Measurements from ENCODE around the gene MPPED2.

The MPPED2 gene

DNA sequence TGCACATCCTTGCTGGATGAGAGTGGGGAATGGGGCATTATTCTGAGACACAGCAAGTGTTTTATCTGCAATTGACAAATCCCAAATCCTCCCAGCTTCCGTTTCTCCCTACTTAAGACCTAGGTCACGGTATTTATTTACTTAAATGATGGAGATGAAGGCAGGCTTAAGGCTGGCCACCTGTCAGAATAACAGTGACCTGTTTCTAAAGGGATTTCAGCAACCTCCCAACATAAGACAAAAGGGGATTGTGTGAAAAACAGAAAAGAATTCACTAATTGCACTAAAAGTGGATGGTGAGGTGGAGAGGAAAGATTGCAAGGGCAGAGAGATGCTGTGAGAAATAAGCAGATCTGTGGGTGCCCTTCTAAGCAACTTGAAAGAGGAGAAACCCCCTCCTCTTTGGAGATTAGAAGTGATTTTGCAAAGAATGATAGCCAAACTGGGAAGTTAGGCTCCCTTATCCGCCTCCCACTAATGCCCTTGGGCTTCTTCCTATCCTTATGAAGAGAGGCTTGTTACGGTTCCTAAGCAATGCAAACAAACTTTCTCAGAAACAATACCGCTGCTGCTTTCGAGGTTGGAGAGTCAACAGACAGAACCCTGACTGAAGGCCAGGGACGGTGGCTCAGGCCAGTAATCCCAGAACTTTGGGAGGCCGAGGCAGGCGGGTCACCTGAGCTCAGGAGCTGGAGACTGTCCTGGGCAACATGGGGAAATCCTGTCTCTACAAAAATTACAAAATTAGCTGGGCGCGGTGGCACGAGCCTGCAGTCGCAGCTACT lies 179.0 kb downstream of the MPPED2 start:
- H2AFZ ChIP-seq (ENCODE audit: low read depth, low read length): no peak overlapping the region
- ATAC-seq (ENCODE audit: insufficient read depth, low read depth) (no peak), DNase-seq (no peak)

DNA sequence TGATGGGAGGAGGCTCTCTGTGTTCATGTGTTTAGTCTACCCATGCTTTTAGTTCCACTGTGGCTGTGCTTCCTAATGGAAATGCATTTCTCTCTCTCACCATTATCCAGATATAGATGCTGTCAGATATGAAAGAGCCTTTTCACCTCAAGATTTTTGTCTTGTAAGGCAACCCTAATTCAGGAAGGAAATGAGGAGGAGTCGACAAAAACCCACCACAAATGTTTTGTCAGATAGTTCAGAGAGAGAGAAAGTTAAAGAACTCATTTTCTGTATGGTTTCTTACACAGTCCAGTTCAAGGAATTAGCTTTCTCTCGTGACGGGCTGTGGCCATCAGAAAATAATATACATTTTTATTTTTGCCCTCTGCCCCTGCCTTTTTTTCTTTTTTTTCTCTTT lies 180.8 kb downstream of the MPPED2 start:
- Histone ChIP-seq H3K4me2 (ENCODE audit: insufficient read depth, low read length) (no peak overlapping the region), H2AFZ (ENCODE audit: low read depth, low read length) (no peak overlapping the region)

More for the DNA sequence above, 179.0 kb downstream of the MPPED2 start:
- Histone ChIP-seq H3K36me3 (ENCODE audit: insufficient read depth, low read length) (no peaks in the 10 kb centered on the region), H3K79me2 (ENCODE audit: insufficient read depth, low read length) (no peaks in the 10 kb centered on the region), H3K27me3 (ENCODE audit: insufficient read depth, low read length, poor library complexity) (peaks cover 3% of the 10 kb centered on the region), H4K20me1 (ENCODE audit: insufficient read depth, low read length) (no peaks in the 10 kb centered on the region), H3K27ac (ENCODE audit: low read length) (no peak overlapping the region), H3K4me2 (ENCODE audit: insufficient read depth, low read length) (no peak overlapping the region), H3K9me3 (ENCODE audit: insufficient read depth, low read length, severe bottlenecking) (no peaks in the 10 kb centered on the region), H3K9ac (ENCODE audit: low read depth, low read length) (no peak overlapping the region), H3K4me3 (ENCODE audit: low read depth in 1 of 2, low read length in 2 of 2) (no peak overlapping the region), H3K4me1 (ENCODE audit: insufficient read depth, low read length) (no peaks in the 10 kb centered on the region)
- TF ChIP-seq, protein P1, sequence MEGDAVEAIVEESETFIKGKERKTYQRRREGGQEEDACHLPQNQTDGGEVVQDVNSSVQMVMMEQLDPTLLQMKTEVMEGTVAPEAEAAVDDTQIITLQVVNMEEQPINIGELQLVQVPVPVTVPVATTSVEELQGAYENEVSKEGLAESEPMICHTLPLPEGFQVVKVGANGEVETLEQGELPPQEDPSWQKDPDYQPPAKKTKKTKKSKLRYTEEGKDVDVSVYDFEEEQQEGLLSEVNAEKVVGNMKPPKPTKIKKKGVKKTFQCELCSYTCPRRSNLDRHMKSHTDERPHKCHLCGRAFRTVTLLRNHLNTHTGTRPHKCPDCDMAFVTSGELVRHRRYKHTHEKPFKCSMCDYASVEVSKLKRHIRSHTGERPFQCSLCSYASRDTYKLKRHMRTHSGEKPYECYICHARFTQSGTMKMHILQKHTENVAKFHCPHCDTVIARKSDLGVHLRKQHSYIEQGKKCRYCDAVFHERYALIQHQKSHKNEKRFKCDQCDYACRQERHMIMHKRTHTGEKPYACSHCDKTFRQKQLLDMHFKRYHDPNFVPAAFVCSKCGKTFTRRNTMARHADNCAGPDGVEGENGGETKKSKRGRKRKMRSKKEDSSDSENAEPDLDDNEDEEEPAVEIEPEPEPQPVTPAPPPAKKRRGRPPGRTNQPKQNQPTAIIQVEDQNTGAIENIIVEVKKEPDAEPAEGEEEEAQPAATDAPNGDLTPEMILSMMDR (IDR thresholded peaks at IDR 0.05; ENCODE audit: borderline replicate concordance, extremely low read depth, low read length, poor library complexity, severe bottlenecking): no peak
- TF ChIP-seq EZH2 (IDR thresholded peaks at IDR 0.05; ENCODE audit: borderline replicate concordance, low read depth, low read length, severe bottlenecking): no peak

DNA sequence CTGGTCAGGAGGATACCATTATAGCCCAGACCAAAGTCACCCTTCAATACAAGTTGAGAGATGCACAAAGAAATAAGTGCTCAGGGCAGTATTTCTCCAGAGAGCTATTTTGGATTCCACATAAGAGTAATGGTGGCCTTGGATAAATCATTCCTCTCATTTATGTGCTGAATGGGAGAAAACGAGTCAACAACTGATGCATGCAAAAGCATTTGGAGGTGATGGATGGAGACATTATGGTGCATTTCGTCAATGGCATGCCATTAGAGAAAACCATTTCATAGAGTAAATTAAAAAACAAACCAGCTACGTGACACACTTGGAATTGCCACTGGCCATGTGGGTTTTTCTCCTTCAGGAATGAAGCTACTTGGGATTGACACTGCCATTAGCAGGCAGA lies 182.0 kb downstream of the MPPED2 start:
- no peak for TF ChIP-seq EZH2 (IDR thresholded peaks at IDR 0.05; ENCODE audit: borderline replicate concordance, low read depth, low read length, severe bottlenecking)
- H2AFZ ChIP-seq (ENCODE audit: low read depth, low read length): no peak overlapping the region
- H3K9ac ChIP-seq (ENCODE audit: low read depth, low read length): no peak overlapping the region
- no peaks in the 10 kb centered on the region for H3K79me2 ChIP-seq (ENCODE audit: insufficient read depth, low read length)
- no peak overlapping the region for H3K4me3 ChIP-seq (ENCODE audit: low read depth in 1 of 2, low read length in 2 of 2)
- H4K20me1 ChIP-seq (ENCODE audit: insufficient read depth, low read length): no peaks in the 10 kb centered on the region
- H3K27me3 ChIP-seq (ENCODE audit: insufficient read depth, low read length, poor library complexity): no peaks in the 10 kb centered on the region
- DNase-seq: no peak
- no peak overlapping the region for H3K4me2 ChIP-seq (ENCODE audit: insufficient read depth, low read length)
- ATAC-seq (ENCODE audit: insufficient read depth, low read depth): no peak
- H3K36me3 ChIP-seq (ENCODE audit: insufficient read depth, low read length): no peaks in the 10 kb centered on the region
- no peak overlapping the region for H3K27ac ChIP-seq (ENCODE audit: low read length)
- no peaks in the 10 kb centered on the region for H3K4me1 ChIP-seq (ENCODE audit: insufficient read depth, low read length)
- no peaks in the 10 kb centered on the region for H3K9me3 ChIP-seq (ENCODE audit: insufficient read depth, low read length, severe bottlenecking)

More for the DNA sequence above, 180.8 kb downstream of the MPPED2 start:
- H4K20me1 ChIP-seq (ENCODE audit: insufficient read depth, low read length): no peaks in the 10 kb centered on the region
- DNase-seq (no peak), ATAC-seq (ENCODE audit: insufficient read depth, low read depth) (no peak)
- no peak overlapping the region for H3K4me3 ChIP-seq (ENCODE audit: low read depth in 1 of 2, low read length in 2 of 2)
- no peaks in the 10 kb centered on the region for H3K36me3 ChIP-seq (ENCODE audit: insufficient read depth, low read length)
- H3K79me2 ChIP-seq (ENCODE audit: insufficient read depth, low read length): no peaks in the 10 kb centered on the region
- no peak overlapping the region for H3K27ac ChIP-seq (ENCODE audit: low read length)
- H3K4me1 ChIP-seq (ENCODE audit: insufficient read depth, low read length): no peaks in the 10 kb centered on the region
- no peak overlapping the region for H3K9ac ChIP-seq (ENCODE audit: low read depth, low read length)
- H3K9me3 ChIP-seq (ENCODE audit: insufficient read depth, low read length, severe bottlenecking): no peaks in the 10 kb centered on the region
- no peaks in the 10 kb centered on the region for H3K27me3 ChIP-seq (ENCODE audit: insufficient read depth, low read length, poor library complexity)
- no peak for TF ChIP-seq EZH2 (IDR thresholded peaks at IDR 0.05; ENCODE audit: borderline replicate concordance, low read depth, low read length, severe bottlenecking)
- TF ChIP-seq, protein P1 (IDR thresholded peaks at IDR 0.05; ENCODE audit: borderline replicate concordance, extremely low read depth, low read length, poor library complexity, severe bottlenecking): no peak

DNA sequence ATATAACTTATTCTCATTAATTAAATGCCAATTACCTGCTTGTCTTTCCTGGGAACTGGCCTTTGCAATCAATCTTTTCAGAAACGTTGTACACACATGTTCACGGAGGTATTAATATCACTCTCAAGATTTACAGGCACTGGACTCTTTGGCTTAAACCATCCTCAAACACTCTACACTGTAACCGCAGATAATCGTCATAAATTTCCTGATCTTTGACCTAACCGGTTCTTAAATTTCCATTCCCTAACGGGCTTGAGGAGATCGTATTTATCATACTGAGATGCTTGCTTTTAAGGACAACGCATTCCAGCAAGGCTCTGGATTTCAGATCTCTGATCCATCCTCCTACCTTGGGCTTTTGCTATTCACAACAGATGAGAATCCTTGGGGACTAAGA lies 190.4 kb downstream of the MPPED2 start:
- H3K9ac ChIP-seq (ENCODE audit: low read depth, low read length): no peak overlapping the region
- no peaks in the 10 kb centered on the region for H3K9me3 ChIP-seq (ENCODE audit: insufficient read depth, low read length, severe bottlenecking)
- DNase-seq (no peak), ATAC-seq (ENCODE audit: insufficient read depth, low read depth) (no peak)
- no peak overlapping the region for H3K27ac ChIP-seq (ENCODE audit: low read length)
- no peaks in the 10 kb centered on the region for H3K27me3 ChIP-seq (ENCODE audit: insufficient read depth, low read length, poor library complexity)
- no peaks in the 10 kb centered on the region for H3K79me2 ChIP-seq (ENCODE audit: insufficient read depth, low read length)
- H4K20me1 ChIP-seq (ENCODE audit: insufficient read depth, low read length): no peaks in the 10 kb centered on the region
- H2AFZ ChIP-seq (ENCODE audit: low read depth, low read length): no peak overlapping the region
- no peak for TF ChIP-seq EZH2 (IDR thresholded peaks at IDR 0.05; ENCODE audit: borderline replicate concordance, low read depth, low read length, severe bottlenecking)
- TF ChIP-seq, protein P1 (IDR thresholded peaks at IDR 0.05; ENCODE audit: borderline replicate concordance, extremely low read depth, low read length, poor library complexity, severe bottlenecking): no peak
- no peaks in the 10 kb centered on the region for H3K4me1 ChIP-seq (ENCODE audit: insufficient read depth, low read length)
- H3K4me3 ChIP-seq (ENCODE audit: low read depth in 1 of 2, low read length in 2 of 2): no peak overlapping the region
- H3K36me3 ChIP-seq (ENCODE audit: insufficient read depth, low read length): no peaks in the 10 kb centered on the region
- H3K4me2 ChIP-seq (ENCODE audit: insufficient read depth, low read length): no peak overlapping the region

Measured in DND-41 (cell line).